OCI-LY7 (cell line): ENCODE data around the gene KIF1A. TPM values are rescaled to one million over a fixed set of nuclear protein-coding genes. Genes with fewer than 3 reads are reported as not detected.

Experiments used
- BruUV-seq: library from RNA; stranded (reverse); fragments of 400-500 nt; replicated peaks from 2 replicates; lab custom pipeline; 2021; lab: Mats Ljungman, UMichigan
- CTCF ChIA-PET: fragments of 300-600 bp; sonication (Branson Sonifier 250); formaldehyde crosslinking; loops from one replicate; lab custom pipeline; 2022; ENCODE audit warnings: antibody characterized with exemption; ENCODE audit not compliant: unreplicated experiment; lab: Charles Lee
- POLR2A ChIA-PET: fragments of 300-600 bp; sonication (Branson Sonifier 250); formaldehyde crosslinking; loops from one replicate; lab custom pipeline; 2022; ENCODE audit warnings: antibody characterized with exemption; lab: Charles Lee
- DNase-seq: peaks from one replicate; pipeline ENCODE4 v3.0.0-alpha.2; 2015; ENCODE audit warnings: low spot score
- H2AFZ ChIP-seq: fragments of 200-600 bp; sonication (generic), shearing (Covaris generic); 2 replicates; pipeline ENCODE4 v1.6.1; 2014; ENCODE audit warnings: mild to moderate bottlenecking, antibody characterized with exemption, low read length, moderate library complexity
- H3K27ac ChIP-seq: fragments of 200-600 bp; sonication (generic); 2 replicates; pipeline ENCODE4 v1.5.1; 2014; ENCODE audit warnings: mixed run types, low read depth, mild to moderate bottlenecking, moderate library complexity, low read length, inconsistent platforms; ENCODE audit not compliant: poor library complexity, severe bottlenecking
- H3K36me3 ChIP-seq: fragments of 200-600 bp; sonication (generic); 2 replicates; pipeline ENCODE4 v1.6.1; 2014; ENCODE audit warnings: mild to moderate bottlenecking, antibody characterized with exemption, low read length, moderate library complexity, mixed read lengths; ENCODE audit not compliant: insufficient read depth
- H3K4me1 ChIP-seq: fragments of 200-600 bp; sonication (generic); 2 replicates; pipeline ENCODE4 v1.5.1; 2014; ENCODE audit warnings: mild to moderate bottlenecking, low read length; ENCODE audit not compliant: insufficient read depth, poor library complexity, severe bottlenecking
- H3K4me2 ChIP-seq: fragments of 200-600 bp; sonication (generic); 2 replicates; pipeline ENCODE4 v1.6.1; 2014; ENCODE audit warnings: mild to moderate bottlenecking, low read length
- H3K4me3 ChIP-seq: fragments of 200-600 bp; sonication (generic); 2 replicates; pipeline ENCODE4 v1.5.1; 2014; ENCODE audit warnings: mild to moderate bottlenecking, low read depth, low read length; ENCODE audit not compliant: poor library complexity, severe bottlenecking
- H3K79me2 ChIP-seq: fragments of 200-600 bp; sonication (generic); 2 replicates; pipeline ENCODE4 v1.6.1; 2016; ENCODE audit warnings: low read depth, mild to moderate bottlenecking, low read length, moderate library complexity, mixed read lengths; ENCODE audit not compliant: insufficient read depth
- H3K9me2 ChIP-seq: fragments of 200-600 bp; sonication (generic); 2 replicates; pipeline ENCODE4 v1.6.1; 2016; ENCODE audit warnings: mild to moderate bottlenecking, low read length, mixed read lengths; ENCODE audit not compliant: insufficient read depth
- H3K9me3 ChIP-seq: fragments of 200-600 bp; sonication (generic); 2 replicates; pipeline ENCODE4 v1.6.1; 2014; ENCODE audit warnings: mild to moderate bottlenecking, mixed run types, low read length, mixed read lengths
- H4K20me1 ChIP-seq: fragments of 200-600 bp; sonication (generic); 2 replicates; pipeline ENCODE4 v1.6.1; 2014; ENCODE audit warnings: mild to moderate bottlenecking, antibody characterized with exemption, low read length, moderate library complexity, mixed read lengths; ENCODE audit not compliant: insufficient read depth
- EZH2phosphoT487 ChIP-seq: fragments of 200-600 bp; sonication (generic); IDR thresholded peaks from 2 replicates; pipeline ENCODE4 v1.6.1; 2018; ENCODE audit warnings: low read depth, borderline replicate concordance, mild to moderate bottlenecking, mixed run types, antibody characterized with exemption, low read length, moderate library complexity, mixed read lengths
- intact Hi-C: fragments of 100-400 bp; cut with micrococcal nuclease; formaldehyde crosslinking; loops from one replicate; pipeline ENCODE4 v1.10.0; 2022; ENCODE audit not compliant: unreplicated experiment
- total RNA-seq, 2 experiments: library from RNA; depleted of rRNA in 1 of 2; stranded (reverse); fragments of >200 nt in 1 of 2; shearing (Covaris generic) in 1 of 2; gene quantifications; 2 replicates each; pipeline ENCODE4 v1.2.3, GENCODE V29; 2014 to 2022
- TF ChIP-seq, protein P1 (sequence below): fragments of 200-600 bp; sonication (generic); conservative IDR thresholded peaks from 2 replicates; pipeline ENCODE4 v1.5.1; 2014; ENCODE audit warnings: mild to moderate bottlenecking, antibody characterized with exemption, low read length, moderate library complexity, mixed read lengths

Gene KIF1A
- total RNA-seq, 2 experiments from 2014 or later, result not detected

- DNase-seq, result no peak
- H3K79me2 ChIP-seq, result no peaks in the 10 kb centered on the region
- no peaks in the 10 kb centered on the region for H3K9me3 ChIP-seq
- TF ChIP-seq, protein P1, sequence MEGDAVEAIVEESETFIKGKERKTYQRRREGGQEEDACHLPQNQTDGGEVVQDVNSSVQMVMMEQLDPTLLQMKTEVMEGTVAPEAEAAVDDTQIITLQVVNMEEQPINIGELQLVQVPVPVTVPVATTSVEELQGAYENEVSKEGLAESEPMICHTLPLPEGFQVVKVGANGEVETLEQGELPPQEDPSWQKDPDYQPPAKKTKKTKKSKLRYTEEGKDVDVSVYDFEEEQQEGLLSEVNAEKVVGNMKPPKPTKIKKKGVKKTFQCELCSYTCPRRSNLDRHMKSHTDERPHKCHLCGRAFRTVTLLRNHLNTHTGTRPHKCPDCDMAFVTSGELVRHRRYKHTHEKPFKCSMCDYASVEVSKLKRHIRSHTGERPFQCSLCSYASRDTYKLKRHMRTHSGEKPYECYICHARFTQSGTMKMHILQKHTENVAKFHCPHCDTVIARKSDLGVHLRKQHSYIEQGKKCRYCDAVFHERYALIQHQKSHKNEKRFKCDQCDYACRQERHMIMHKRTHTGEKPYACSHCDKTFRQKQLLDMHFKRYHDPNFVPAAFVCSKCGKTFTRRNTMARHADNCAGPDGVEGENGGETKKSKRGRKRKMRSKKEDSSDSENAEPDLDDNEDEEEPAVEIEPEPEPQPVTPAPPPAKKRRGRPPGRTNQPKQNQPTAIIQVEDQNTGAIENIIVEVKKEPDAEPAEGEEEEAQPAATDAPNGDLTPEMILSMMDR, result no peak
- no peak for TF ChIP-seq EZH2phosphoT487
- no peak overlapping the region for H2AFZ ChIP-seq
- ChIA-PET CTCF (no interaction called here), POLR2A (no interaction called here)
- H3K27ac ChIP-seq, result no peak overlapping the region
- BruUV-seq, result no TSS peak
- H3K4me3 ChIP-seq, result no peak overlapping the region
- H3K4me1 ChIP-seq, result no peaks in the 10 kb centered on the region
- H4K20me1 ChIP-seq, result no peaks in the 10 kb centered on the region
- intact Hi-C loops, result no loop called here
- no peak overlapping the region for H3K4me2 ChIP-seq
- H3K9me2 ChIP-seq, result no peaks in the 10 kb centered on the region
- no peaks in the 10 kb centered on the region for H3K36me3 ChIP-seq
Observed at GRCh38 chr2:240705204-240705791, 114.7 kb downstream of the KIF1A start.

- no peak for TF ChIP-seq EZH2phosphoT487
- TF ChIP-seq, protein P1, result no peak
- Histone ChIP-seq H3K4me1 (no peaks in the 10 kb centered on the region), H2AFZ (no peak overlapping the region), H3K27ac (no peak overlapping the region), H3K79me2 (no peaks in the 10 kb centered on the region), H4K20me1 (no peaks in the 10 kb centered on the region), H3K9me3 (no peaks in the 10 kb centered on the region), H3K4me3 (no peak overlapping the region), H3K9me2 (no peaks in the 10 kb centered on the region), H3K36me3 (no peaks in the 10 kb centered on the region), H3K4me2 (no peak overlapping the region)
- CTCF ChIA-PET, result interaction anchor here (0.6 kb wide), 1 partner anchor 418 kb away, joined by 3 read pairs; no protein-coding TSS in a partner anchor
- BruUV-seq, result no TSS peak
- intact Hi-C loops, result no loop called here
- DNase-seq, result no peak
- POLR2A ChIA-PET, result no interaction called here
Observed at GRCh38 chr2:240704651-240705050, 115.4 kb downstream of the KIF1A start.

DNA sequence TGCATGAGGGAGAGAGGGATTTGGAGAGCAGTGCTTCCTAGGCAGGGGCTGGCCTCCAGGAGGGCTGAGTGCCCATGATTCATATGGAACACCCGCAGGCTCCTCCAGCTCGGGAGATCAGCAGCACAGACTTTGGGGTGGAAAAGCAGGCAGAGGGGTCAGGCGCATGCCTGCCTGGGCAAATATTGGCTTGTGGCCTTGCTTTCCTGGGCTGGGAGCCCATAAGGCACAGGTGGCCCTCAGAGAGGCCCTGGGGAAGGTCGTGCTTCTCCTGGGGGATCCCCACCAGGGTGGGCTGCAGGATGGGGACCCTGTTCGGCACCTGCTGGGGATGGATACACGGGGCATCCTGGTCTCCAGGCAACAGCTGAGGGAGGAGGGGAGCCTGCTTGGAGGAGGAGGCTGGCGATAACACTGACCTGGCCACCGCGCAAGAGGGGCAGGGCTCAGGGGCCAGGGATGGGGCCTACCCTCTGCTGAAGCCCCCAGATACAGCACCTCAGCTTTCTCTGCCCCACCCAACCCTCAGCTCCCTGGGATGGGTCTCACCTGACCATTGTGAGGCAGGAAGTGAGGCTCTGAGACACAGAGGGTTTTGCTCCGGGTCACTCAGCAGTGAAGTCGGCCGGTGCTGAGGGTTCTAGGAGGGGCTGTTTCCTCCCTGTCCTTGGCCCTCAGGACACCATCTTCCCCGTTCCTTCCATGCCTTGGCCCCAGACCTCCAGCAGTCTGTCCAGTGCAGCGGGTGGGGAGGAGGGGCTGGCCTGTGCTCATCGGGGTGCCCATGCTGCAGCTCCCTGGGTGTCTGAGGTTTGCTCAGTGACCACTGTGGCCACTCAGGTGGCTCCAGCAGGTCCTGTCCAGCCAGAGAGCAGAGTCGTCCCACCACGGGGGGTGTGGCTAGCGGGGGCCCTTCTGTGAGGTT, 116.3 kb downstream of the KIF1A start:
- ChIA-PET POLR2A (no interaction called here), CTCF (no interaction called here)
- intact Hi-C loops, result no loop called here
- H4K20me1 ChIP-seq, result no peaks in the 10 kb centered on the region
- no peaks in the 10 kb centered on the region for H3K4me1 ChIP-seq
- H2AFZ ChIP-seq, result no peak overlapping the region
- H3K36me3 ChIP-seq, result no peaks in the 10 kb centered on the region
- H3K9me2 ChIP-seq, result no peaks in the 10 kb centered on the region
- no peaks in the 10 kb centered on the region for H3K79me2 ChIP-seq
- no peaks in the 10 kb centered on the region for H3K9me3 ChIP-seq
- H3K4me2 ChIP-seq, result no peak overlapping the region
- DNase-seq, result no peak
- H3K27ac ChIP-seq, result no peak overlapping the region
- no peak overlapping the region for H3K4me3 ChIP-seq
- TF ChIP-seq EZH2phosphoT487, result no peak
- TF ChIP-seq, protein P1, result no peak
- BruUV-seq, result no TSS peak
